Frontal cortex (tissue), 4 donors: ENCODE results near the gene PDLIM1. TPM values are rescaled to one million over a fixed set of nuclear protein-coding genes. Genes with fewer than 3 reads are reported as not detected.
"Not testable (repeated sequence)": the region's sequence is repeated elsewhere in the genome, so short reads cannot be mapped to it uniquely, and the experiment has no call there.

Experiments
- DNase-seq, 2 donors: peaks; one replicate each; pipeline ENCODE4 v3.0.0; 2012; ENCODE audit warnings: low spot score in 2 of 2
- FAIRE-seq: peaks from 2 replicates; lab custom pipeline; 2012; peaks lifted over from hg19 to GRCh38; lab: Jason Lieb, UNC
- total RNA-seq: library from RNA; depleted of rRNA; stranded (reverse); fragments of >200 nt; gene quantifications from one replicate; pipeline ENCODE4 v1.2.3, GENCODE V29; 2014
- donor health status: control.
- donor health status: control.
- donor health status: control.

Gene PDLIM1
- total RNA-seq, 1 donor from 2014 or later, result 2.4 TPM

DNA sequence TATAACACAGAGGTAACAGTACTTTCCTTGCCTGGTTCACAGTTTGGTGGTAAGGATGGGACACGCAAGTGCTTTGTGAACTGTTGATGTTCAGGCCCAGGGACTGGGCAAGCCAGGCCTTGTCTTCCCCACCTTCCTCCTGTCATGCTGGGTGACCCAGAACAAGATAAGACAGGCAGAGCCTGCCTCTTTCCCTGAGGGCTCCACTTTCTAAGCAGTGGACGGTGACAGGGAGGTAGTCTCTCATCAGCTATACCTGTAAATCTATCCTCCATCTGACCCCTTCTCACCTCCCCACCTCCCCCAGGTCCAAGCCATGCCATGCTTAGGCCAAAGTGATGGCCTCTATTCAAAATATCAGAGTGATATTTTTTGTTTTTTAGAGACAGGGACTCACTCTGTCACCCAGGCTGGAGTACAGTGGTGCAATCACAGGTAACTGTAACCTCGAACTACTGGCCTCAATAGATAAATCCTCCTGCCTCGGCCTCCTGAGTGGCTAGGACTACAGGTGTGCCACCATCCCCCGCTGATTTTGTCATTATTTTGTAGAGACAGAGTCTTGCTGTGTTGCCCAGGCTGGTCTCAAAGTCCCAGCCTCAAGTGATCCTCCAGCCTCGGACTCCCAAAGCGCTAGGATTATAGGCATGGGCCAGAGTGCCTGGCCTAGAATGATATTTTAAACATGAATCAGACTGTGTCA, 42.8 kb downstream of the PDLIM1 start:
- DNase-seq (no peak), FAIRE-seq (no peak)

DNA sequence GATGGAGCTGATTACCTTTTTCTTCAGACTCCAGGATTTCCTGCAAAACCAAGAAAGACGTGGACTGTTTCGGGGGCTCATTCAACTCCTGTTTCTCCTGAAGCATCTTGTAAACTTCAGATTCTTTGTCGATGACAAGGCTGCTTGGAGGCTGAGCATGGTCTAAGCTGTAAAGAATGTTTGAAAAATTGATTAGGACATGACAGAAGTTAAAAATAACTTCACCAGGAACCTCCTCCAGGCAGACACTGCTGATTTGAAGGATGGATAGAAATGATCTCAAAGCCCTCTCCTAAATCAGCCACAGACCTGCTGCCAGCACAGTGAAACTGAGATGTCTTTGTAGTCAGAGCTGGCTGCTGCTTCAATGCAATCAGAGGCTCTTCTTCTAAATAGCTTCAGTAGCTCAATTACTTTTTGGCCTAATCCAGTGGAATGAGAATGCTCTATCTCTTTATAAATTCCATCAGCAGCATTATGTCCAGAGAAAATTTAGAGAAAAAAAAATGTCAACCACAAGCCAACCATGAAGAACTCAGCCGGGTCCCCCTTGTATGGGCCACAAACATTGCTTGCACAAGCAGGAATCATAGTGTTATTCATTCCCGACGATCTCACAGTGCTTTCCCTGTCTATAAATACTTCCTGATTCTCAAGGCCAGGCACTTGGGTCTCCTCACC, 43.5 kb downstream of the PDLIM1 start:
- DNase-seq (no peak), FAIRE-seq (no peak)

DNA sequence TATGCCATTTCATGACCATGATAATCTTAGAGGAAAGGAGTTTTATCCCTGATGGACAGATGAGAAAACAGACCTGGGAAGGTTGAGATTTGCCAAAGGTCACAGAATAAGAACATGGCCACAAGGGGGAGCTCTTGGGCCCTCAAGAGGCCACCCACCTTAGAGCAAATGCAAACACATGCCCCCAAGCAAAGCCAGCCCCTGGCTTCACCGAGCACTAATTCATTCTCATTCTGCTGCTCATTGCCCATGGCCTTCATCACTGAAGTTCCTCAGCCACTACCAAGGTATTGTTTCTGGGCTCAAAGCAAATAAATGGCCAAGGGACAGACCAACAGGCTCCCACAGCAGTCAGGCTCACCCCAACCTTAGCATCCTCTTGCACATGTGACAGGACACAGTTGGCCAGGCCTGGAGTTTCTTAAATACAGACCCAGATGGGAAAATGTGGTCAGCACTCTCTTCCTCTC, 44.2 kb downstream of the PDLIM1 start:
- DNase-seq (peak in 1 of 2 donors; percentile 35), FAIRE-seq (no peak)

DNA sequence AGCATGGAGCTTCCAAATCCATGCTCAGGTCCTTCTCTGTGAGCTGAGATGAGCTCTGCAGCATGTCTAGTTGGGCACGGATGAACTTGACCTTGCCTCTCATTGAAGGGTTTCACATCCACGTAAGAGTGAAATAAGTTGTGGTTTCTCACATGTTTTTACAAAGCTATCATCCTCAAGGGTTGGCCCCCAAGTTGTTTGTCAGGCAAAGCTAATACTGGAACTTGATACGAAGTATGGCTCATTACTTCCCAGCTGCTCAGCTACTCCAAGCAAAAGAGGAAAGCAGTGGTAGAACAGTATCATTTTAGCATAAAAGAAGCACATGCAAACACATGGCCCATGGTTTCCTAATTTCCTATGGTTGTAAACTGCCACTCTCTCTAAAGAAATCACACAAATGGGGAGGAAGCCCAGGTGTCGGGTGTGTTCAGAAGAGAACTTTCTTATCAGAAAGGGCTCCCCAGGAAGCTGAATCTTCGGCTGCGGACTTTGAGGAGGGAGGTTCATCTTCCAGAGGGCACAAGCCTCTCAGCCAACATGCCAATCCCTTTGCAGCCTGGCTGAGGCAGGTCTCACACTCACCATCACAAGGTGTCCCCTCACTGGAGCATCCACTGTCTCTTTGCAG, 45.3 kb downstream of the PDLIM1 start:
- no peak for FAIRE-seq

GRCh38 chr10:95244152-95244551, 46.7 kb downstream of the PDLIM1 start:
- DNase-seq (no peak), FAIRE-seq (no peak)

More for the DNA sequence above, 45.3 kb downstream of the PDLIM1 start:
- no peak for DNase-seq

DNA sequence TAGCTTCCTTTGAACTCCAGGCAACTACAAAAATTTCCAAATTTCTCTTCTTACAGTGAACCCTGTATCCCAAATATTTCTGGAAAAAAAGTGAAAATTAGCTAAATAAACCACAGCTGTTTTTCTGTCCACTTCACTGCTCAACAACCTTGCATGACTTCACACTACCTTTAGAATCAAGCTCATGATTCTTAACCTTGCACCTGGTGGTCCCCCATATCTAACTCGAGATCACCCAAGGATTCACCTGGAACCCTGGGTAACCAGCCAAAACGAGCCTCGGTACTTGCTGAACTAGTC, 47.5 kb downstream of the PDLIM1 start:
- no peak for FAIRE-seq
- no peak for DNase-seq

- no peak for FAIRE-seq
- peak; percentile 12 to 52 for DNase-seq
Measured at GRCh38 chr10:95242581-95243317, 48.1 kb downstream of the PDLIM1 start.

- DNase-seq, result no peak
- FAIRE-seq, result no peak
Measured at GRCh38 chr10:95241533-95241932, 49.3 kb downstream of the PDLIM1 start.

DNA sequence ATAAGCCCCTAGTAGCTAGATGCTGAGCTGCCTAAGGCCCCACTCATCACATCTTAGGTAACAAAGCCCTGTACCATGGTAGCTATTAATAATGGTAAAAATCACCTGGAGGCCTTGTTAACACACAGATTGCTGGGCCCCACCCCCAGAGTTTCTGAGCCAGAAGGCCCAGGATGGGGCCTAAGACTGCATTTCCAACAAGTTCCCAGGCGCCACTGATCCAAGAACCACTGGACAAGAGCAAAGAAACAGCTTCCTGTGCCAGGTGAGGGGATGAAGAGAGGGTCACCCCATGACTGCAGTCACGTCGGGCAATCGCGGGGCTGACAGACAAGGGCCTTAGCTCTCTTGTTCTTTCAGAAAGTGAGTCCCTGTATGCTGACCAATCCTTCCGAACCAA, 50.0 kb downstream of the PDLIM1 start:
- FAIRE-seq, result no peak
- no peak for DNase-seq

- DNase-seq, FAIRE-seq: not testable (repeated sequence)
Measured at GRCh38 chr10:95240096-95240495, 50.7 kb downstream of the PDLIM1 start.

DNA sequence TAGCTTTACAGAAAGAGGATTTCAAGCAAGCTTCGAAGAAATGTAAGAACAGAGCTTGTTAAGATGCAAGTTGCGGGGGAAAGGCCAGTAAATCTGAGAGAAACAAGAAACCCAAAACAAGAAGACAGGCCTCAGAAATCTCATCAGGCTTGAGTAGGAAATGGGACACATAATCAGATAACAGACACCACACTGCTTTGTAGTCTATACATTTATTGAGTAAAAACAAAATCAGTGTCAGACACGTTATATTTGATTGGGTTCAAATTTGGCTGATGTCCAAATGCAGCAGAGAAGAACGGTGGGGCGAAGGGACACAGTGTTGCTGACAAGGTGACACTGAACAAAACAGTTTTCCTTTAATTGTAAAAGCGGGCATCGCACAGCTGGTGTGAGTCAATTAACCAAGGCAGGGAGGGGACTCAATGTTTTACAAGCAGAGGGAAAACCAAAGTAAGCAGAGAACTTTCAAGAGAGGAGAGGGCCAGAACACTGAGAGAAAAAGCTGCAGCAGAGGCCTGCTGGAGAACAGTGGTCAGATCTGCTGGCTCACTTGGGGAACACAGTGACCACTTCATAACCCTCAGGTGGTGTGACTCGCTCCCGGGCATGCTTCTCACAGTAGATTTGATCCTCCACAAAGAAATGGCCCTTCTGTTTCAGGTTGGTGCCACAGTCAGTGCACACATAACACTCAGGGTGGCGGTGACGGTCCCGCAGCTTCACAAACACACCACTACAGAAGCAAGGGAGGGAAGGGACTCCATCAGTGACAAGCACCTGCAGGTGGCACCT, 53.2 kb downstream of the PDLIM1 start:
- no peak for FAIRE-seq

GRCh38 chr10:95236068-95236903, 54.5 kb downstream of the PDLIM1 start:
- FAIRE-seq (no peak), DNase-seq (no peak)

More for the DNA sequence above, 53.2 kb downstream of the PDLIM1 start:
- DNase-seq, result no peak

DNA sequence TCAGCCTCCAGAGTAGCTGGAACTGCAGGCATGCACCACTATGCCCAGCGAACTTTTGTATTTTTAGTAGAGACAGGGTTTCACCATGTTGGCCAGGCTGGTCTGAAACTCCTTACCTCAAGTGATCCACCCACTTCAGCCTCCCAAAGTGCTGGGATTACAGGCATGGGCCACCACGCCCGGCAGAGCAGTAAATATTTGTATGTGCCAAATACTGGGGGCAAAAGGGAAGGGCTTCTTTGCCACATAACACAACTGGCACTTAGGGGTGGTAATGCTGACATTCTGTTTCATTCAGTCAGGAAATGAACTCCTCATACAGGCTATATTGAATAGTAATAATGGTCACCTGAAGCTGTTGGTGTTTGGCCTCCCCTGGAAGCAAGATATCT, 55.1 kb downstream of the PDLIM1 start:
- no peak for FAIRE-seq
- DNase-seq, result no peak

- FAIRE-seq (no peak), DNase-seq (no peak)
Measured at GRCh38 chr10:95234951-95235350, 55.9 kb downstream of the PDLIM1 start.

DNA sequence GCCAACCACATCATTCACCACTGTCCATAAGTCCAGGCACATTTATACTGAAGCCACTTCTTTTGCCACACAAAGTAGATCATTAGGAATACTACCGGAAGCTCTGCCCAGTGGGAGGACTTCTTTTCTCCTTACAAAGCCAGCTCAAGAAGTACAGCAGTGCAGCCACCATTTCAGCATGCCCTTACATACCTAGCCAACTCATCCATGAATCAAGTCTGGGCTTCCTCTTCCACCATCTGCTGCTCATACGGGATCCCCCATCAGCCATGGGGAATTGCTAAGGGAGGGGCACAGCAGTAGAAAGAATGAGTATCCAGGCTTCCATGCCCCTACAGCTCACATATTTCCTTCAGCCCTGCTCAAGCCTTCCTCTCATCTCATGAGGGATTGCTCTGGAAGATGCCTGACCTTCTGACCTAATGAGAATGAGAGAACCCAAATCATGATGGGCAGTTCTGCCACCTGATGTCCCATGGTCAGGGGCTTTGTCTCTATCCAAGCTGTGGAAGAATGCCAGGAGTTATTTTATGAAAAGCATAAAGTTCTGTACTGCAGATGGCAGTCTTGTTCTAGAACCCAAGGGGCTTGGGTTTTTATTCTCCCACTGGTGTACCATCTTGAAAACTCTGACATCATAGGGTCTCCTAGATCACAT, 57.3 kb downstream of the PDLIM1 start:
- FAIRE-seq (no peak), DNase-seq (no peak)

- DNase-seq, FAIRE-seq: not testable (repeated sequence)
Measured at GRCh38 chr10:95230677-95231586, 59.9 kb downstream of the PDLIM1 start.
